Ovary (tissue), 9 donors: ENCODE measurements around the gene PMPCA. TPM values are rescaled to one million over a fixed set of nuclear protein-coding genes. Genes with fewer than 3 reads are reported as not detected.

ENCODE experiments used
- DNase-seq, 5 donors: peaks; one replicate each; pipeline ENCODE4 v3.0.0-alpha.2; 2019 to 2020
- H3K27ac ChIP-seq, 2 donors: fragments of 200-600 bp; one replicate each; pipeline versions ENCODE4 v1.5.1 to v1.8.0; 2019 to 2022
- H3K27me3 ChIP-seq: fragments of 200-600 bp; one replicate; pipeline ENCODE4 v1.8.0; 2022
- H3K36me3 ChIP-seq: fragments of 200-600 bp; sonication (generic); one replicate; pipeline ENCODE4 v1.5.1; 2019
- H3K4me1 ChIP-seq: one replicate; pipeline ENCODE4 v1.8.1; 2013; ENCODE audit warnings: mild to moderate bottlenecking, moderate library complexity; ENCODE audit not compliant: insufficient read depth
- H3K4me3 ChIP-seq: fragments of 200-600 bp; sonication (generic); one replicate; pipeline ENCODE4 v1.5.1; 2017
- H3K9me3 ChIP-seq, 2 donors: fragments of 200-600 bp in 1 of 2; sonication (generic) in 1 of 2; one replicate each; pipeline versions ENCODE4 v1.5.1 to v1.8.1; 2013 to 2019; ENCODE audit warnings: mild to moderate bottlenecking in 1 of 2, moderate library complexity in 1 of 2
- EP300 ChIP-seq: sonication (generic); formaldehyde crosslinking; IDR thresholded peaks from one replicate; pipeline ENCODE4 v1.6.1; 2017; ENCODE audit warnings: antibody characterized with exemption
- POLR2A ChIP-seq: fragments of 450-650 bp; IDR thresholded peaks from one replicate; pipeline ENCODE4 v1.6.1; 2017; ENCODE audit warnings: antibody characterized with exemption, mild to moderate bottlenecking, moderate library complexity
- WGBS, 3 donors: extraction: QIAGEN DNeasy Blood & Tissue Kit in 1 of 3; methylation state at CpG; one replicate each; pipeline versions ENCODE4 v1.1.5 to v1.1.7; 2013 to 2017; 5-methylcytosine and 5-hydroxymethylcytosine counted together
- intact Hi-C, 4 donors: fragments of 100-400 bp; cut with DNase I; formaldehyde crosslinking; loops; one replicate each; pipeline versions ENCODE4 v1.11.0 to v1.15.1; 2022 to 2023
- polyA plus RNA-seq, 2 donors: library from polyadenylated mRNA; stranded (reverse); fragments of 200-250 nt in 1 of 2; fragments of 350-450 nt in 1 of 2; fragmentation: Illumina TruSeq in 1 of 2; extraction: RNeasy Lipid Tissue Mini Kit (QIAGEN cat#74804) in 1 of 2; gene quantifications; one replicate each; pipeline ENCODE4 v1.2.3, GENCODE V29; 2013 to 2014
- total RNA-seq, 7 donors: library from RNA; depleted of rRNA in 2 of 7; stranded (reverse); fragments of >200 nt in 2 of 7; fragmentation: NEBNext Ultra II Directional in 3 of 7; extraction: Animal tissue kit (Norgen Biotek cat#: 25700) in 3 of 7; gene quantifications; one replicate each; pipeline versions ENCODE4 v1.1.0 to v1.2.4, GENCODE V29; 2016 to 2023
- TF ChIP-seq, protein P1 (sequence below), 3 donors: fragments of 450-650 bp in 2 of 3; fragments of 200-600 bp in 1 of 3; IDR thresholded peaks; one replicate each; pipeline versions ENCODE4 v1.5.1 to v1.8.0; 2016 to 2022; ENCODE audit warnings: antibody characterized with exemption in 3 of 3, mild to moderate bottlenecking in 1 of 3
- donor health status: DM: no; HTN: no; CAD: no; lungs with moderate emphysema.
- donor health status: DM: no; HTN: no; CAD: no.
- donor health status: Bipolar disorder and iron deficiency.
- donor health status: DM: yes; HTN: yes; CAD: no.
- donor health status: DM: no; HTN: no; CAD: no.
- donor health status: DM: yes; HTN: yes; CAD: no.

Gene PMPCA
- total and polyA plus RNA-seq, 9 donors = 18.7 to 82.4 (median 40.1) TPM

DNA sequence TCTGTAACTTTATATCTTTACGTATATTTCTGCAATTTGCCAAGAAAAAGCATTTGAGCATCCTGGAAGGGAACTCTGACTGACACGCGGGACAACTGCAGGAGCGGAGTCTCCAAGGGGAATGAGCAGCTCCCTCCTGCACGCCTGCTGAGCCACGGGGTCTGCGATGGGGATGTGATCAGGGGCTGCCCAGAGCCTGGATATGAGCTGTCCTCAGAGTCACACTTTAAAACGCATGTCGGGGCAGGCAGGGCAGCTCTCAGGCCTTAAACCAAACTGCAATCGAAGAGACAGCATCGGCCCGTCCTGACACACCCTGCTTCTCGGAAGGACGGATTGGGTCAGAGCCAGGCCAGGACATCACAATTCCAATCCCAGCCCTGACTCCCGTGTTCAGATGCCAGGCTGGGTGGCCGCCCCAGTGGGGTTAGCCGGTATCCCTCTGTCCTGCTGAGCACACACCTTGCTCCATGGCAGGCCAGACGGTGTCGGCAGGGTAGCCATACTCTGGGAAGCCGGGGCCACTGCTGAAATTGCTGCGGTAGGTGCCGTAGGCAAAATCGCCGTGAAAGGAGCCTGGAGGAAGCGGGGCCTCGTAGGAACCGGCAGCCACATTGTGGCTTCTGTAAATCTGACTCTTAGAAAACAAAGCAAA lies 55.2 kb downstream of the PMPCA start:
- Histone ChIP-seq H3K4me3 (no peak overlapping the region), H3K27me3 (no peaks in the 10 kb centered on the region), H3K27ac (no peak overlapping the region), H3K4me1 (no peaks in the 10 kb centered on the region), H3K36me3 (no peaks in the 10 kb centered on the region), H3K9me3 (no peaks in the 10 kb centered on the region)
- TF ChIP-seq EP300 = no peak
- TF ChIP-seq POLR2A = no peak
- TF ChIP-seq, protein P1, sequence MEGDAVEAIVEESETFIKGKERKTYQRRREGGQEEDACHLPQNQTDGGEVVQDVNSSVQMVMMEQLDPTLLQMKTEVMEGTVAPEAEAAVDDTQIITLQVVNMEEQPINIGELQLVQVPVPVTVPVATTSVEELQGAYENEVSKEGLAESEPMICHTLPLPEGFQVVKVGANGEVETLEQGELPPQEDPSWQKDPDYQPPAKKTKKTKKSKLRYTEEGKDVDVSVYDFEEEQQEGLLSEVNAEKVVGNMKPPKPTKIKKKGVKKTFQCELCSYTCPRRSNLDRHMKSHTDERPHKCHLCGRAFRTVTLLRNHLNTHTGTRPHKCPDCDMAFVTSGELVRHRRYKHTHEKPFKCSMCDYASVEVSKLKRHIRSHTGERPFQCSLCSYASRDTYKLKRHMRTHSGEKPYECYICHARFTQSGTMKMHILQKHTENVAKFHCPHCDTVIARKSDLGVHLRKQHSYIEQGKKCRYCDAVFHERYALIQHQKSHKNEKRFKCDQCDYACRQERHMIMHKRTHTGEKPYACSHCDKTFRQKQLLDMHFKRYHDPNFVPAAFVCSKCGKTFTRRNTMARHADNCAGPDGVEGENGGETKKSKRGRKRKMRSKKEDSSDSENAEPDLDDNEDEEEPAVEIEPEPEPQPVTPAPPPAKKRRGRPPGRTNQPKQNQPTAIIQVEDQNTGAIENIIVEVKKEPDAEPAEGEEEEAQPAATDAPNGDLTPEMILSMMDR (IDR thresholded peaks at IDR 0.05) = no peak
- intact Hi-C loops = no loop called here
- WGBS, 3 donors = 89 to 93% (median 92%) methylated on average over 26 to 27 of the region's 27 CpGs
- no peak for DNase-seq

DNA sequence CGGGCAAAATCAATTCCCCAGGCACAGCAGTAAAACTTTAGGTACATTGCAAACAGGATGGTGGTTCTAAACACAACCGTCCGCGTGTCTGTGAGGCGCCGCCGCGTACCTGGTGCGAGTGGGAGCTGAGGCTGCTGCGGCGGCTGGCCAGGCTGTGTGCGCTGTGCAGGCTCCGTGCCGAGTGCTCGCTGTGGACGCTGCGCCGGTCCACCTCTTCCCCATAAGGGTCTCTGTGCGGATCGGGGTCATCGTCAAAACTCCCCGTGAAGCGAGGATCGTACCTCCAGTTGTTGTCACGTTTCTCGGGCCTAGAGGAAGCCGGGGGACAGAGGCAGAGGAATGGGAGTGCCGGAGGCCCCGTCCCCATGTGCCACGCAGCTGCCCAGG lies 55.7 kb downstream of the PMPCA start:
- H3K36me3 ChIP-seq = no peaks in the 10 kb centered on the region
- H3K4me3 ChIP-seq = no peak overlapping the region
- no peaks in the 10 kb centered on the region for H3K27me3 ChIP-seq
- 93 to 95% (median 94%) methylated on average over 30 of the region's 30 CpGs for WGBS, 3 donors
- intact Hi-C loops = no loop called here
- no peak for DNase-seq
- TF ChIP-seq EP300 = no peak
- TF ChIP-seq, protein P1 (IDR thresholded peaks at IDR 0.05) = no peak
- no peak for TF ChIP-seq POLR2A
- no peaks in the 10 kb centered on the region for H3K4me1 ChIP-seq
- no peaks in the 10 kb centered on the region for H3K9me3 ChIP-seq
- H3K27ac ChIP-seq = no peak overlapping the region

GRCh38 chr9:136467766-136468165 lies 57.3 kb downstream of the PMPCA start:
- Histone ChIP-seq H3K36me3 (no peaks in the 10 kb centered on the region), H3K4me3 (no peak overlapping the region), H3K27me3 (no peaks in the 10 kb centered on the region), H3K27ac (no peak overlapping the region), H3K4me1 (no peaks in the 10 kb centered on the region), H3K9me3 (no peaks in the 10 kb centered on the region)
- DNase-seq = no peak
- TF ChIP-seq EP300 = no peak
- TF ChIP-seq, protein P1 (IDR thresholded peaks at IDR 0.05) = no peak
- TF ChIP-seq POLR2A = no peak
- 76 to 85% (median 79%) methylated on average over 15 of the region's 15 CpGs for WGBS, 3 donors
- intact Hi-C loops = no loop called here

DNA sequence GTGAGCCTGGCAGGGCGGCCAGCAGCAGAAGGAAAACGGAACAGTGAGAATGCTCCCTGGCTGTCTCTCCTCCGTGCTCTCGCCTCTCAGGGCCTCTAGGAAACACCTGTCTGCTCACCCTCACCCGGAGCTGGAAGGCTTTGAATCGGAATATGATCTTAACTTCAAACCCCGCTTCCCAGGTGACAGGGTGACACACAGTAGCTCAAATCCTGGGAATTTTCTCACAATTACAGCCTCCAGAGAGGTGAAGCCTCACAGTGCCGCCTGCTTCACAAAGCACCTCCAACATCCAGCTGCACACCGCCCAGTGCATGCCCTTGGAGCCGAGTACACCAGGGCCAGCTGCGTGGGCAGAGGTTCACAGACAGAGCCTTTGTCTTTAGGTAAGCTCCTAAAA lies 59.9 kb downstream of the PMPCA start:
- WGBS, 3 donors = 82 to 93% (median 86%) methylated on average over 11 of the region's 11 CpGs
- Histone ChIP-seq H3K9me3 (no peaks in the 10 kb centered on the region), H3K27ac (no peak overlapping the region), H3K36me3 (no peaks in the 10 kb centered on the region), H3K27me3 (no peaks in the 10 kb centered on the region), H3K4me1 (no peaks in the 10 kb centered on the region), H3K4me3 (no peak overlapping the region)
- intact Hi-C loops = no loop called here
- no peak for TF ChIP-seq EP300
- no peak for TF ChIP-seq POLR2A
- TF ChIP-seq, protein P1 (IDR thresholded peaks at IDR 0.05) = no peak
- DNase-seq = no peak
